ENCODE data around the gene C14orf119. TPM values are rescaled to one million over a fixed set of nuclear protein-coding genes. Genes with fewer than 3 reads are reported as not detected.

Gene C14orf119
- total RNA-seq, 2 donors from 2014 or later = 41.2 to 55.2 TPM

GRCh38 chr14:23126548-23127278, 31.4 kb downstream of the C14orf119 start:
- DNase-seq (ENCODE audit: low spot score) = no peak
- no peak for ATAC-seq
- H3K4me1 Mint-ChIP-seq (ENCODE audit: low read depth in 2 of 2) = no peaks in the 10 kb centered on the region
- H3K4me3 Mint-ChIP-seq = no peak overlapping the region
- no peaks in the 10 kb centered on the region for H3K9me3 Mint-ChIP-seq
- H3K27me3 Mint-ChIP-seq = peaks cover 13 to 16% of the 10 kb centered on the region in 2 donors
- H3K36me3 Mint-ChIP-seq = no peaks in the 10 kb centered on the region
- H3K27ac Mint-ChIP-seq = no peak overlapping the region

DNA sequence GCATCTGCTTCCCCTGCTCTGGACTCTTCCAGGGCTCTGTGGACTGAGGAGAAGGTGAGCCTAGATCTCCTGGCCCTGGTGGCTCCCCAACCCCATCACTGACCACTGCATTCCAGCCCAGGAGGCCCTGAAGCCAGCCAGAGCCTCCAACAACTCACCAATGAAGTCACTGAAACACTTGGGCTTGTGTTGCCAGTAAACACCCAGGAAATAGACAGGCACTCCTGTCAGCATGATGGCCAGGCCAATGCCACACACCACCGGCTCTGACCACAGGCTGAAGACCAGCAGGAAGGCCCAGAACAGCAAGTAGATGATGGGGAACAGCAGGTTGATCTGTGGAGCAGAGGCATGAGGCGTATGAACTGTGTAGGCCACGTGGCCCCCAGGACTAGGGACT, 32.6 kb downstream of the C14orf119 start:
- H3K27me3 Mint-ChIP-seq = peaks cover 12 to 16% of the 10 kb centered on the region in 2 donors
- no peak overlapping the region for H3K4me3 Mint-ChIP-seq
- H3K4me1 Mint-ChIP-seq (ENCODE audit: low read depth in 2 of 2) = no peaks in the 10 kb centered on the region
- H3K36me3 Mint-ChIP-seq = no peaks in the 10 kb centered on the region
- H3K9me3 Mint-ChIP-seq = no peaks in the 10 kb centered on the region
- H3K27ac Mint-ChIP-seq = peak overlapping the region in 1 of 2 donors; percentile 31
- no peak for ATAC-seq
- DNase-seq (ENCODE audit: low spot score) = peak; percentile 44

GRCh38 chr14:23128969-23129758, 33.9 kb downstream of the C14orf119 start:
- no peak overlapping the region for H3K27ac Mint-ChIP-seq
- DNase-seq (ENCODE audit: low spot score) (peak; percentile 53), ATAC-seq (no peak)
- no peaks in the 10 kb centered on the region for H3K4me1 Mint-ChIP-seq (ENCODE audit: low read depth in 2 of 2)
- H3K9me3 Mint-ChIP-seq = no peaks in the 10 kb centered on the region
- H3K27me3 Mint-ChIP-seq = peaks cover 10 to 16% of the 10 kb centered on the region in 2 donors
- no peaks in the 10 kb centered on the region for H3K36me3 Mint-ChIP-seq
- no peak overlapping the region for H3K4me3 Mint-ChIP-seq

GRCh38 chr14:23129759-23130316, 34.5 kb downstream of the C14orf119 start:
- no peaks in the 10 kb centered on the region for H3K36me3 Mint-ChIP-seq
- ATAC-seq = no peak
- H3K27me3 Mint-ChIP-seq = peaks cover 10 to 16% of the 10 kb centered on the region in 2 donors
- H3K4me3 Mint-ChIP-seq = no peak overlapping the region
- DNase-seq (ENCODE audit: low spot score) = no peak
- H3K9me3 Mint-ChIP-seq = no peaks in the 10 kb centered on the region
- H3K27ac Mint-ChIP-seq = no peak overlapping the region
- H3K4me1 Mint-ChIP-seq (ENCODE audit: low read depth in 2 of 2) = no peaks in the 10 kb centered on the region

DNA sequence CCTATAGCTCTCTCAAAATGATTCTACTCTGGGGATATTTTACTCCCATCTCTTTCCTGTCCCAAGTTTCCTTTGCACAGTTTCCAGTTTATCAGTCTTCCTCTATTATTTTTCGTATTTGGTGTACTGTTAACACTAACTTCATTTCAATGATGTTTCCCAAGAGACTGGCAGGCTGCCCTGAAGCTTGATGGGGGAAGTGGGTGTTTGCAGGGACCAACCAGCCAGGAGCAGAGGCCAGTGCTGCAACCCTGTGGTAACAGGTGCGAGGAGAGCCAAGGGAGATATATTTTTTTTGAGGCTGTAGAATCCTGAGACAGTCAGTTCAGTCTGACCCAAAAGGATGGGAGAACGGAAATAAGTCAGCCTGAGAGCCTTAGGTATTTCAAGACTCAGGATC, 35.6 kb downstream of the C14orf119 start:
- DNase-seq (ENCODE audit: low spot score) = no peak
- Mint-ChIP-seq H3K4me3 (no peak overlapping the region), H3K9me3 (no peaks in the 10 kb centered on the region), H3K27ac (no peak overlapping the region), H3K27me3 (peaks cover 10 to 16% of the 10 kb centered on the region in 2 donors), H3K4me1 (ENCODE audit: low read depth in 2 of 2) (no peaks in the 10 kb centered on the region), H3K36me3 (no peaks in the 10 kb centered on the region)
- no peak for ATAC-seq

DNA sequence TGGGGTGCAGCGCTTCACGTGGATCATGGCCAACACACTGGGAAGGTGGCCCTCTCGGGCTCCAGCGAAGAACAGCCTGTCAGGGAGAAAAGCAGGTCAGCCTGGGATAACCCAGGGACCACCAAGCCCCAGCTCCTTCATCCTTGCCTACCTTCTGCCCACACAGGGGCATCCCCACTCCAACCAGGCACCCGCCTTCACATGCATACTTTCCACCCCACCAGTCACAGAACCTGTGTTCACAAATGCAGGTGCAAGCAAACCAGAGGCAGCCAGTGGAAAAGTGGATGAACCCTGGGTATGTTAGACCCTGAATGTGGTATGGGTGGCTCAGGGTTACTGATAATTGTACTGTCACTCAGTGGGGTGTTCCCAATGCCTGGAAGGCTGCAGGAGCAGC, 36.2 kb downstream of the C14orf119 start:
- H3K9me3 Mint-ChIP-seq = no peaks in the 10 kb centered on the region
- no peak overlapping the region for H3K27ac Mint-ChIP-seq
- peaks cover 10 to 20% of the 10 kb centered on the region in 2 donors for H3K27me3 Mint-ChIP-seq
- DNase-seq (ENCODE audit: low spot score) (peak; percentile 25), ATAC-seq (no peak)
- H3K4me3 Mint-ChIP-seq = no peak overlapping the region
- no peaks in the 10 kb centered on the region for H3K4me1 Mint-ChIP-seq (ENCODE audit: low read depth in 2 of 2)
- no peaks in the 10 kb centered on the region for H3K36me3 Mint-ChIP-seq

DNA sequence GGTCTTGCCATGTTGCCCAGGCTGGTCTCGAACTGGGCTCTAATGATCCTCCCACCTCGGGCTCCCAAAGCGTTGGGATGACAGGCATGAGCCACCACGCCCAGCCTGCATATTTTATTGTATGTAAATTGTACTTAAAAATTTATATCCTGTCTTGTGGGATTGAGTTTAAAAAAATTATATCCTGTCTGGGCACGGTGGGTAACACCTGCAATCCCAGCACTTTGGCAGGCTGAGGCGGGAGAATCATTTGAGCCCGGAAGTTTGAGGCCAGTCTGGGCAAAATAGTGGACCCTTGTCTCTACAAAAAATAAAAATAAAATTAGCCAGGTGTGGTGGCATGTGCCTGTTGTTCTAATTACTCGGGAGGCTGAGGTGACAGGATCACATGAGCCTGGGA, 37.7 kb downstream of the C14orf119 start:
- H3K27me3 Mint-ChIP-seq = peaks cover 10 to 20% of the 10 kb centered on the region in 2 donors
- no peak overlapping the region for H3K27ac Mint-ChIP-seq
- H3K4me3 Mint-ChIP-seq = no peak overlapping the region
- ATAC-seq (no peak), DNase-seq (ENCODE audit: low spot score) (peak; percentile 18)
- no peaks in the 10 kb centered on the region for H3K36me3 Mint-ChIP-seq
- H3K4me1 Mint-ChIP-seq (ENCODE audit: low read depth in 2 of 2) = no peaks in the 10 kb centered on the region
- no peaks in the 10 kb centered on the region for H3K9me3 Mint-ChIP-seq

DNA sequence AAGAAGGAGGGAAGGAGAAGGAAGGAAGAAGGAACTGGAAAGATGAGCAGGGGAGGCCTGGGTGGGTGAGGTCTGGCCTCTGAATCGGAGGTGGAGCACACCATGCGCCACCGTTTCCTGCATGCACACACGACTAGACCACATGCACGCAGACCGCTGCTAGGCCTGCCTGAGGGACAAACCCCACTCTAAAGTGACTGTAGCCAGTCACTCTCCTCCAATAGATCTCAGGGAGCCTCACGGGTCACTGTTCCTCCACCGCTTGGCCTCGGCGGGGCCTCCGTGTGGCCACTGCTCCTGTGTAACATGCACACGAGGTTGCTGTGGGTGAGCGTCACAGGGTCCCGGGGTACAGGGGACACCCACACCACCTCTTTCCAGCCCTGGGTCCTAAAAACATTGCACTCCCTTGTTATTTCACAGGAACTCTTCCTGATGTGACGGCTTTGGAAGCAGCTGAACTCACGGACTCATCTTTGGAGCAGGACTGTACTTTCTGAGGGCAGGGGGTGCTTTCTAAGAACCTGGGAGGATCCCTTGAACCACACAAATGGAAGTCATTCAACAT, 41.3 kb downstream of the C14orf119 start:
- no peak for ATAC-seq
- no peaks in the 10 kb centered on the region for H3K4me1 Mint-ChIP-seq (ENCODE audit: low read depth in 2 of 2)

GRCh38 chr14:23137192-23137812, 42.0 kb downstream of the C14orf119 start:
- Mint-ChIP-seq H3K36me3 (no peaks in the 10 kb centered on the region), H3K4me1 (ENCODE audit: low read depth in 2 of 2) (no peaks in the 10 kb centered on the region), H3K4me3 (no peak overlapping the region), H3K27ac (no peak overlapping the region), H3K27me3 (peaks cover 2 to 5% of the 10 kb centered on the region in 2 donors), H3K9me3 (no peaks in the 10 kb centered on the region)
- ATAC-seq (peak; percentile 6 to 44), DNase-seq (ENCODE audit: low spot score) (no peak)

More for the DNA sequence above, 41.3 kb downstream of the C14orf119 start:
- Mint-ChIP-seq H3K27ac (no peak overlapping the region), H3K4me3 (no peak overlapping the region), H3K9me3 (no peaks in the 10 kb centered on the region), H3K27me3 (peaks cover 2 to 5% of the 10 kb centered on the region in 2 donors), H3K36me3 (no peaks in the 10 kb centered on the region)
- DNase-seq (ENCODE audit: low spot score) = no peak

DNA sequence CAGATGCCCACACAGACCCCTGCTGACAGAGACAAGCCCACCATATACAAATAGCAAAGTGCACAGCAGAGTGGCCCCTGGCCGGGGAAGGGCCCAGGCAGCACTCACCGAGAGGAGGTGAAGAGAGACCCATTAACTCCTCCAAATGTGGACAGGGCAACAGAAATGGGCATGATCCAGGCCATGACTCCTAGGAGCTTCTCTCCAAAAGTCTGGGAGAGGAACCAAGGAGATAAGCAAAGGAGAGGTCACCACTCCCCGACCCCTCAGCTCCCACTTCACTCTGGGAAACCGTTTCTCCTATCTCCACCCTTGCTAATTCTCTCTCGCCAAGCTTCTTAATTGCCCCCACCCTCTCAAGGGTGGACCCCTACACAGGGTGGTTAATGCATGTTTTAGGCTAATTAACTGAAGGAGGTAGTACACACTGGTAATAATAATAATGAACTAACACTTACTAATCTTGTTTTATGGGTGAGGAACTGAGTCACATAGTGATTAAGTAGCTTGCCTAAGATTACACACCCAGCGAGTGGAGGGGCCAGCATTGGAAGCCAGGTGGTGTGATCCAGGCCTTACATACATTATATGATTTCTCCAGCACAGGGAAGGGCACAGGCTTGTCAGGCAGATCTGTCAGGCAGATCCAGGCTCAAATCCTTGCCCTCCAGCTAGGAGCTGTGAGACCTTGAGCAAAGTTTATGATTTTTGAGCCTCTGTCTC, 42.7 kb downstream of the C14orf119 start:
- Mint-ChIP-seq H3K4me1 (ENCODE audit: low read depth in 2 of 2) (no peaks in the 10 kb centered on the region), H3K27me3 (peaks cover 2 to 5% of the 10 kb centered on the region in 2 donors), H3K4me3 (no peak overlapping the region), H3K27ac (no peak overlapping the region), H3K9me3 (no peaks in the 10 kb centered on the region), H3K36me3 (no peaks in the 10 kb centered on the region)
- DNase-seq (ENCODE audit: low spot score) (no peak), ATAC-seq (peak in 1 of 2 donors; percentile 8)

- DNase-seq (ENCODE audit: low spot score) (no peak), ATAC-seq (no peak)
- H3K9me3 Mint-ChIP-seq = no peaks in the 10 kb centered on the region
- H3K4me1 Mint-ChIP-seq (ENCODE audit: low read depth in 2 of 2) = no peaks in the 10 kb centered on the region
- H3K27me3 Mint-ChIP-seq = peaks cover 4 to 5% of the 10 kb centered on the region in 2 donors
- no peaks in the 10 kb centered on the region for H3K36me3 Mint-ChIP-seq
- H3K4me3 Mint-ChIP-seq = no peak overlapping the region
- no peak overlapping the region for H3K27ac Mint-ChIP-seq
Measured at GRCh38 chr14:23139874-23140273, 44.6 kb downstream of the C14orf119 start.

DNA sequence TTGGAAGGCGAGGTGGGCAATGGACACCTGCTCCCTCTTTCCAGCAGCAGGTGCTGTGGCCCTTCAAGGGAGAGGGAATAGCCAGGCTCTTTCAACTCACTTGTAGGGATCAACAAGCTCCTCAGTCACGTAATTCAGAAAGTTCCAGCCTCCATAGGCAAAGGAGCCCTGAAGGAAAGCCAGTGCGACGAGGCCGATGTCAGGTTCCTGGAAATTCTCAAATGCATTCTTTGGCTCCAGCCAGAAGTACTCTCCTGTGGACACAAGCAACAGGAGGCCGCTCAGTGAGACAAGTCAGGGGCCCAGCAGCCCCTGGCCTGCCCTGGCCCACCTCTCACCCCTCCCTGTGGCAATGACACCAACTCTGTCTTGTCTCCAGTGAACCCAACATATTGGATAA, 45.1 kb downstream of the C14orf119 start:
- no peak for DNase-seq (ENCODE audit: low spot score)

More for the DNA sequence above, 45.1 kb downstream of the C14orf119 start:
- ATAC-seq = no peak
- H3K4me1 Mint-ChIP-seq (ENCODE audit: low read depth in 2 of 2) = no peaks in the 10 kb centered on the region
- H3K27ac Mint-ChIP-seq = no peak overlapping the region
- H3K9me3 Mint-ChIP-seq = no peaks in the 10 kb centered on the region
- peaks cover 4 to 5% of the 10 kb centered on the region in 2 donors for H3K27me3 Mint-ChIP-seq
- no peak overlapping the region for H3K4me3 Mint-ChIP-seq
- H3K36me3 Mint-ChIP-seq = no peaks in the 10 kb centered on the region

Data from natural killer cell treated with Interleukin-12 subunit alpha and Interleukin-12 subunit beta and Interleukin-15 and Interleukin-18, amount 100 ng/mL, for 72 hours (primary cell).